HepG2 (cell line): Measurements from ENCODE around the gene PFDN2. TPM values are rescaled to one million over a fixed set of nuclear protein-coding genes. Genes with fewer than 3 reads are reported as not detected.

Source experiments
- FOXK2 ChIP-seq: fragments of 450-650 bp; IDR thresholded peaks from 2 replicates; pipeline ENCODE4 v1.6.1; 2016
- KAT2B ChIP-seq: fragments of 150-350 bp; IDR thresholded peaks from 2 replicates; pipeline ENCODE4 v1.6.1; 2014; ENCODE audit warnings: low read depth, low read length, borderline replicate concordance
- NCOR1 ChIP-seq: fragments of 200-600 bp; sonication (generic); IDR thresholded peaks from 2 replicates; pipeline ENCODE4 v1.7.0; 2017; ENCODE audit warnings: antibody characterized with exemption, low read length, borderline replicate concordance
- NFIB ChIP-seq: sonication (generic); formaldehyde crosslinking; IDR thresholded peaks from 2 replicates; pipeline ENCODE4 v1.9.0; 2021; ENCODE audit warnings: missing genetic modification reagents, mild to moderate bottlenecking, borderline replicate concordance
- REPIN1 ChIP-seq: sonication (generic); formaldehyde crosslinking; IDR thresholded peaks from 2 replicates; pipeline ENCODE4 v1.8.0; 2022; ENCODE audit warnings: missing genetic modification reagents, low read depth, mild to moderate bottlenecking, borderline replicate concordance
- RXRA ChIP-seq: sonication (generic); formaldehyde crosslinking; IDR thresholded peaks from 2 replicates; pipeline ENCODE4 v1.5.1; 2020; ENCODE audit warnings: missing genetic modification reagents
- SMARCE1 ChIP-seq: fragments of 450-650 bp; IDR thresholded peaks from 2 replicates; pipeline ENCODE4 v1.6.1; 2017; ENCODE audit warnings: borderline replicate concordance
- SMYD3 ChIP-seq: sonication (generic); formaldehyde crosslinking; IDR thresholded peaks from 2 replicates; pipeline ENCODE4 v1.8.1; 2023; ENCODE audit warnings: mild to moderate bottlenecking, missing genetic modification reagents
- ZBTB7B ChIP-seq: sonication (generic); formaldehyde crosslinking; IDR thresholded peaks from 2 replicates; pipeline ENCODE4 v1.4.0; 2020; ENCODE audit warnings: missing genetic modification reagents
- ZNF317 ChIP-seq: sonication (generic); formaldehyde crosslinking; IDR thresholded peaks from 2 replicates; pipeline ENCODE4 v1.5.0; 2020; ENCODE audit warnings: mild to moderate bottlenecking, missing genetic modification reagents
- ZNF567 ChIP-seq: sonication (generic); formaldehyde crosslinking; IDR thresholded peaks from 2 replicates; pipeline ENCODE4 v1.8.1; 2023; ENCODE audit warnings: mild to moderate bottlenecking, missing genetic modification reagents, borderline replicate concordance
- ZNF615 ChIP-seq: sonication (generic); formaldehyde crosslinking; IDR thresholded peaks from 2 replicates; pipeline ENCODE4 v1.5.0; 2020; ENCODE audit warnings: mild to moderate bottlenecking, missing genetic modification reagents, borderline replicate concordance
- ZNF713 ChIP-seq: sonication (generic); formaldehyde crosslinking; IDR thresholded peaks from 2 replicates; pipeline ENCODE4 v1.4.0; 2020; ENCODE audit warnings: mild to moderate bottlenecking, missing genetic modification reagents
- ZNF782 ChIP-seq: sonication (generic); formaldehyde crosslinking; IDR thresholded peaks from 2 replicates; pipeline ENCODE4 v1.4.0; 2020; ENCODE audit warnings: missing genetic modification reagents, mild to moderate bottlenecking, borderline replicate concordance
- polyA plus RNA-seq, 8 experiments: library from polyadenylated mRNA; depleted of rRNA in 3 of 8; stranded (reverse) in 7 of 8; unstranded in 1 of 8; fragments of >200 nt; fragmentation: Illumina TruSeq in 4 of 8; extraction: Trizol in 4 of 8; gene quantifications; 2 replicates each; pipeline versions ENCODE4 v1.2.1 to v1.2.3, GENCODE V29; 2011 to 2016; ENCODE audit warnings: low read depth in 4 of 8, missing spikeins in 1 of 8, mixed read lengths in 1 of 8; ENCODE audit not compliant: insufficient read depth in 1 of 8
- total RNA-seq, 5 experiments: library from RNA; depleted of rRNA; stranded (reverse); fragments of >200 nt; fragmentation: Illumina TruSeq; extraction: Trizol; gene quantifications; 2 replicates each; pipeline ENCODE4 v1.2.3, GENCODE V29; 2016; ENCODE audit warnings: low read depth in 1 of 5
- TF ChIP-seq, protein P1 (sequence below), 2 experiments: sonication (generic) in 1 of 2; formaldehyde crosslinking in 1 of 2; IDR thresholded peaks; 2 replicates each; pipeline versions ENCODE4 v1.6.1 to v1.9.0; 2014 to 2022; ENCODE audit warnings: antibody characterized with exemption in 1 of 2, borderline replicate concordance in 1 of 2, inconsistent platforms in 1 of 2, low read depth in 1 of 2, missing genetic modification reagents in 1 of 2
- TF ChIP-seq, protein P2 (sequence below): sonication (generic); formaldehyde crosslinking; IDR thresholded peaks from 2 replicates; pipeline ENCODE4 v1.5.0; 2020; ENCODE audit warnings: missing genetic modification reagents
- TF ChIP-seq, protein P3 (sequence below): sonication (generic); formaldehyde crosslinking; IDR thresholded peaks from 2 replicates; pipeline ENCODE4 v1.8.1; 2023; ENCODE audit warnings: mild to moderate bottlenecking, missing genetic modification reagents, borderline replicate concordance
- TF ChIP-seq, protein P4 (sequence below): sonication (generic); IDR thresholded peaks from 2 replicates; pipeline ENCODE4 v1.6.1; 2016; ENCODE audit warnings: low read depth, borderline replicate concordance
- TF ChIP-seq, protein P5 (sequence below): IDR thresholded peaks from 2 replicates; pipeline ENCODE4 v1.6.1; 2016

The PFDN2 gene
- total and polyA plus RNA-seq, 2 of the 13 experiments (the other 11 are each of a cell fraction or from before 2014, with no cell fraction given): 62.6 to 63.6 TPM

DNA sequence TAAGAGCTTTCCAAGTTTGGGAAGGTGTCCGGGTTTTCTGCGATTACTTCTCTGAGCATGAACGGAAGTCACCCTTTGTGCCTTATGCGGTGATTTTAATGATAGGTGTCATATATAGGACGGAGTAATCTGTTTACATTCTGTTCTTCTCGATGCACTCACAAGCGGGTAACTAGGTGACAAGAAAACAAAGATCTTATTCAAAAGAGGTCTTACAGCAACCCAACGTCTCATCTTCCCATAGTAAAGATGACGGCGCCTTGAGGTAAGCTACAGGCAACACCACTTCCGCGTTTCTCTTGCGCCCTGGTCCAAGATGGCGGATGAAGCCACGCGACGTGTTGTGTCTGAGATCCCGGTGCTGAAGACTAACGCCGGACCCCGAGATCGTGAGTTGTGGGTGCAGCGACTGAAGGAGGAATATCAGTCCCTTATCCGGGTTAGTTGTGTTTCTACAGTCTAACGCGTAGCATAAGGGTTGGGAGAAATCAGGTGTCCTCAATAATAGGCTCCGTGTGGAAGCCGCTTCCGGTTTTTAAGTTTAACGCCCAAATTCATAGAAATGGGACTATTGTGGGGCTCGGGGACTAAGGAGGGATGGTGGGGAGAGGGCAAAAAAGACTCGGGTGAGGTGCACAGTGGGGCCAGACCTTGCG lies 36.0 kb upstream of the PFDN2 start, which contains the start of gene UFC1 (continued):
- TF ChIP-seq, protein P1, sequence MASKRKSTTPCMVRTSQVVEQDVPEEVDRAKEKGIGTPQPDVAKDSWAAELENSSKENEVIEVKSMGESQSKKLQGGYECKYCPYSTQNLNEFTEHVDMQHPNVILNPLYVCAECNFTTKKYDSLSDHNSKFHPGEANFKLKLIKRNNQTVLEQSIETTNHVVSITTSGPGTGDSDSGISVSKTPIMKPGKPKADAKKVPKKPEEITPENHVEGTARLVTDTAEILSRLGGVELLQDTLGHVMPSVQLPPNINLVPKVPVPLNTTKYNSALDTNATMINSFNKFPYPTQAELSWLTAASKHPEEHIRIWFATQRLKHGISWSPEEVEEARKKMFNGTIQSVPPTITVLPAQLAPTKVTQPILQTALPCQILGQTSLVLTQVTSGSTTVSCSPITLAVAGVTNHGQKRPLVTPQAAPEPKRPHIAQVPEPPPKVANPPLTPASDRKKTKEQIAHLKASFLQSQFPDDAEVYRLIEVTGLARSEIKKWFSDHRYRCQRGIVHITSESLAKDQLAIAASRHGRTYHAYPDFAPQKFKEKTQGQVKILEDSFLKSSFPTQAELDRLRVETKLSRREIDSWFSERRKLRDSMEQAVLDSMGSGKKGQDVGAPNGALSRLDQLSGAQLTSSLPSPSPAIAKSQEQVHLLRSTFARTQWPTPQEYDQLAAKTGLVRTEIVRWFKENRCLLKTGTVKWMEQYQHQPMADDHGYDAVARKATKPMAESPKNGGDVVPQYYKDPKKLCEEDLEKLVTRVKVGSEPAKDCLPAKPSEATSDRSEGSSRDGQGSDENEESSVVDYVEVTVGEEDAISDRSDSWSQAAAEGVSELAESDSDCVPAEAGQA (IDR thresholded peaks at IDR 0.05; ENCODE audit: low read depth): peak; percentile 96
- TF ChIP-seq, protein P1 (CRISPR knock-in tag; IDR thresholded peaks at IDR 0.05; ENCODE audit: borderline replicate concordance): no peak
- TF ChIP-seq, protein P2, sequence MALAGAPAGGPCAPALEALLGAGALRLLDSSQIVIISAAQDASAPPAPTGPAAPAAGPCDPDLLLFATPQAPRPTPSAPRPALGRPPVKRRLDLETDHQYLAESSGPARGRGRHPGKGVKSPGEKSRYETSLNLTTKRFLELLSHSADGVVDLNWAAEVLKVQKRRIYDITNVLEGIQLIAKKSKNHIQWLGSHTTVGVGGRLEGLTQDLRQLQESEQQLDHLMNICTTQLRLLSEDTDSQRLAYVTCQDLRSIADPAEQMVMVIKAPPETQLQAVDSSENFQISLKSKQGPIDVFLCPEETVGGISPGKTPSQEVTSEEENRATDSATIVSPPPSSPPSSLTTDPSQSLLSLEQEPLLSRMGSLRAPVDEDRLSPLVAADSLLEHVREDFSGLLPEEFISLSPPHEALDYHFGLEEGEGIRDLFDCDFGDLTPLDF (CRISPR knock-in tag): no peak
- 0 out of 2 replicates have a peak, but pooled peaks have one; percentile 40 for TF ChIP-seq RXRA (CRISPR knock-in tag)
- TF ChIP-seq ZNF713 (CRISPR knock-in tag): no peak
- no peak for TF ChIP-seq ZNF567 (CRISPR knock-in tag)
- no peak for TF ChIP-seq NFIB
- peak; percentile 55; the same call in 1 of the 2 replicates for TF ChIP-seq ZNF317 (CRISPR knock-in tag)
- peak; percentile 37; the same call in 1 of the 2 replicates for TF ChIP-seq SMYD3 (CRISPR knock-in tag)
- no peak for TF ChIP-seq KAT2B
- peak; percentile 69; the same call in 1 of the 2 replicates for TF ChIP-seq REPIN1
- TF ChIP-seq, protein P3, sequence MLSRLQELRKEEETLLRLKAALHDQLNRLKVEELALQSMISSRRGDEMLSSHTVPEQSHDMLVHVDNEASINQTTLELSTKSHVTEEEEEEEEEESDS (CRISPR knock-in tag): 0 out of 2 replicates have a peak, but pooled peaks have one; percentile 56
- no peak for TF ChIP-seq ZBTB7B (CRISPR knock-in tag)
- no peak for TF ChIP-seq SMARCE1
- TF ChIP-seq, protein P4, sequence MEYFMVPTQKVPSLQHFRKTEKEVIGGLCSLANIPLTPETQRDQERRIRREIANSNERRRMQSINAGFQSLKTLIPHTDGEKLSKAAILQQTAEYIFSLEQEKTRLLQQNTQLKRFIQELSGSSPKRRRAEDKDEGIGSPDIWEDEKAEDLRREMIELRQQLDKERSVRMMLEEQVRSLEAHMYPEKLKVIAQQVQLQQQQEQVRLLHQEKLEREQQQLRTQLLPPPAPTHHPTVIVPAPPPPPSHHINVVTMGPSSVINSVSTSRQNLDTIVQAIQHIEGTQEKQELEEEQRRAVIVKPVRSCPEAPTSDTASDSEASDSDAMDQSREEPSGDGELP: no peak
- TF ChIP-seq ZNF782: 0 out of 2 replicates have a peak, but pooled peaks have one; percentile 53
- TF ChIP-seq, protein P5, sequence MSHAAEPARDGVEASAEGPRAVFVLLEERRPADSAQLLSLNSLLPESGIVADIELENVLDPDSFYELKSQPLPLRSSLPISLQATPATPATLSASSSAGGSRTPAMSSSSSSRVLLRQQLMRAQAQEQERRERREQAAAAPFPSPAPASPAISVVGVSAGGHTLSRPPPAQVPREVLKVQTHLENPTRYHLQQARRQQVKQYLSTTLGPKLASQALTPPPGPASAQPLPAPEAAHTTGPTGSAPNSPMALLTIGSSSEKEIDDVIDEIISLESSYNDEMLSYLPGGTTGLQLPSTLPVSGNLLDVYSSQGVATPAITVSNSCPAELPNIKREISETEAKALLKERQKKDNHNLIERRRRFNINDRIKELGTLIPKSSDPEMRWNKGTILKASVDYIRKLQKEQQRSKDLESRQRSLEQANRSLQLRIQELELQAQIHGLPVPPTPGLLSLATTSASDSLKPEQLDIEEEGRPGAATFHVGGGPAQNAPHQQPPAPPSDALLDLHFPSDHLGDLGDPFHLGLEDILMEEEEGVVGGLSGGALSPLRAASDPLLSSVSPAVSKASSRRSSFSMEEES (CRISPR knock-in tag): peak; percentile 50; the same call in 1 of the 2 replicates
- 0 out of 2 replicates have a peak, but pooled peaks have one; percentile 20 for TF ChIP-seq FOXK2
- peak; percentile 35; the same call in 1 of the 2 replicates for TF ChIP-seq NCOR1
- peak; percentile 41; the same call in 1 of the 2 replicates for TF ChIP-seq ZNF615
